ENCODE measurements around the gene RERE.

Gene RERE

GRCh38 chr1:8339203-8339600 lies 478.2 kb downstream of the RERE start:
- 91% methylated on average over 12 to 13 of the region's 13 CpGs for WGBS, 2 experiments (ENCODE audit: insufficient coverage in 2 of 2)
- Histone ChIP-seq H3K9me3 (ENCODE audit: control insufficient read depth, low read length) (peaks cover 5% of the 10 kb centered on the region), H3K4me3 (ENCODE audit: extremely low read depth, insufficient read depth, low read length, poor library complexity, severe bottlenecking) (no peak overlapping the region), H3K4me1 (ENCODE audit: control insufficient read depth, insufficient read depth, low read length, poor library complexity, severe bottlenecking) (peaks cover 15% of the 10 kb centered on the region), H3K36me3 (ENCODE audit: control insufficient read depth, insufficient read depth, low read length) (no peaks in the 10 kb centered on the region), H3K27ac (ENCODE audit: low read depth, low read length, severe bottlenecking) (no peak overlapping the region)

DNA sequence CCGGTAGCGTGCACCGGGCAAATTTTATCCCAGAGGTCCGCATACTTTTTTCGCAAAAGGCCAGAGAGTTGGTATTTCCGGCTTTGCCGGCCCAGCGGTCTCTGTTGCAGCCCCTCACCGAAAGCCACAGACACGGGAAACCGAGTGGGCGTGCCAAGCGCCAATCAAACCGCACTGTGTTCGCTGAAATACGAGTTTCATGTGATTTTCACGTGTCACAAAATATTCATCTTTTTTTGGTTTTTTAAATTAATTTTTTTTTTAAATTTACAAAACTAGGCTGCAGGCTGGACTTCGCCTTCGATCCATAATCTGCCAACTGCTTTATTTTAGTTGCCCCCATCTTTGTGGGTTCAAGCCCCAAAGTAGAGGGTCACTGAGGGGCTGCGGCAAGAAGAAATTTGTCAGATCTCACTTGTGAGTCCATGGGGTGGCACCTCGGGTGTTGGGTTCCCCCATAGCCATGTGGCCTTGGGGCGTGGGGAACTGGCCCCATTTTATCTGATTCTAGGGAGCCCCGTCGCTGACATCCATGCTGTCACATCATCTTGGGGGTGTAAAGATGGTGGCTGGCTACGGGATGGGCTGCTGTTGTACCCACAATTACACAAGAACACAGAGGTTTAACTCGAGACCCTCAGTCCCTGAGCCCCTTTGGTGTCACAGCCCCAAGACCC lies 478.8 kb downstream of the RERE start:
- Histone ChIP-seq H3K4me3 (ENCODE audit: extremely low read depth, insufficient read depth, low read length, poor library complexity, severe bottlenecking) (no peak overlapping the region), H3K27ac (ENCODE audit: low read depth, low read length, severe bottlenecking) (no peak overlapping the region), H3K4me1 (ENCODE audit: control insufficient read depth, insufficient read depth, low read length, poor library complexity, severe bottlenecking) (peaks cover 11% of the 10 kb centered on the region), H3K36me3 (ENCODE audit: control insufficient read depth, insufficient read depth, low read length) (no peaks in the 10 kb centered on the region), H3K9me3 (ENCODE audit: control insufficient read depth, low read length) (peaks cover 5% of the 10 kb centered on the region)
- WGBS, 2 experiments (ENCODE audit: insufficient coverage in 2 of 2) = 96 to 97% methylated on average over 16 to 19 of the region's 26 CpGs

DNA sequence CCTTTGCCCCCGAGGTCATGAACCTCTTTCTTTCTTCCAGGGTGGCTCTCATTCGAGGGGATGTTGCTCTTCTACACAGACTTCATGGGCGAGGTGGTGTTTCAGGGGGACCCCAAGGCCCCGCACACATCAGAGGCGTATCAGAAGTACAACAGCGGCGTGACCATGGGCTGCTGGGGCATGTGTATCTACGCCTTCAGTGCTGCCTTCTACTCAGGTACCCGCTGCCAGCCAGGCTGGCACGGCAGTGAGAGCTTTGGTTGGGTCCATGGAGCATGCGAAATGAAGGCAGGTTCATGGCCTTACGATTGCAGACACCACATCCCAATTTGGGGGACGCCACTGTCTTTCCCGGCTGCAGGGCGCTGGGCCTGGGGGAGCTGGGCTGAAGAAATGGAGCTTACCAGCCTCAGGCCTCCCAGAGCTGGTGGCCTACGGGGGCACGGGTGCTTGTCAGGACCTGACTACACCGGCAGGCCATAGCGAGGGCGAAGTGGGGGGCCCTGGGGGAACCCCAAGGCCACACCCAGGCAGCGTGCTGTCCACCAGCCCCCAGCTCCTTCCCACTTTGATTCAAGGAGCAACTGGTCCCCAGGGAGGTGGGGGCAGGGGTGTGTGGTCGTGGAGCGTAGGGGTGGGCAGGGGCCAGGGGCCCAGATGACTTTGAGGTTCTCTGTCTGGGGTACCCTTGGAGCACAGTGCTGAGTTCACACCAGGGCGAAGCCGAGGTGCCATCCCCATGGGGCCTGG lies 479.5 kb downstream of the RERE start:
- Histone ChIP-seq H3K27ac (ENCODE audit: low read depth, low read length, severe bottlenecking) (no peak overlapping the region), H3K4me1 (ENCODE audit: control insufficient read depth, insufficient read depth, low read length, poor library complexity, severe bottlenecking) (peaks cover 5% of the 10 kb centered on the region), H3K9me3 (ENCODE audit: control insufficient read depth, low read length) (peaks cover 5% of the 10 kb centered on the region), H3K36me3 (ENCODE audit: control insufficient read depth, insufficient read depth, low read length) (no peaks in the 10 kb centered on the region), H3K4me3 (ENCODE audit: extremely low read depth, insufficient read depth, low read length, poor library complexity, severe bottlenecking) (no peak overlapping the region)
- 96 to 97% methylated on average over 22 to 24 of the region's 25 CpGs for WGBS, 2 experiments (ENCODE audit: insufficient coverage in 2 of 2)

DNA sequence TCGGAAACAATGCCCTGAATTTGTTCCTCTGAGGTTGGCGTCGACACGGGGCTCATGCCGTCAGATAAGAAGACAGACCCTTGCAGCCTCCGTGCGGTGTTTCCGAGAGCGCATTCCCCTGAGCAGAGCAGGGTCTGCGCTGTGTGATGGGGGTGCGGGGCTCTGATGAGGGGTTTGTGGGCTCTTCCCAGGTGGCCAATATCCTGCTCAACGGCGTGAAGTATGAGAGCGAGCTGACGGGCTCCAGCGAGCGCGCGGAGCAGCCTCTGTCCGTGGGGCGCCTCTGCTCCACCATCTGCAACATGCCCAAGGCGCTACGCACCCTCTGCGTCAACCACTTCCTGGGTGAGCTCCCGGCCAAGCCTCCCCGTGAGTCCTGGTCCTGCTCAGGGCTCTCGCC lies 482.2 kb downstream of the RERE start:
- H3K4me1 ChIP-seq (ENCODE audit: control insufficient read depth, insufficient read depth, low read length, poor library complexity, severe bottlenecking) = no peaks in the 10 kb centered on the region
- H3K4me3 ChIP-seq (ENCODE audit: extremely low read depth, insufficient read depth, low read length, poor library complexity, severe bottlenecking) = no peak overlapping the region
- no peak overlapping the region for H3K27ac ChIP-seq (ENCODE audit: low read depth, low read length, severe bottlenecking)
- H3K9me3 ChIP-seq (ENCODE audit: control insufficient read depth, low read length) = peaks cover 5% of the 10 kb centered on the region
- H3K36me3 ChIP-seq (ENCODE audit: control insufficient read depth, insufficient read depth, low read length) = no peaks in the 10 kb centered on the region
- 95 to 97% methylated on average over 24 to 26 of the region's 27 CpGs for WGBS, 2 experiments (ENCODE audit: insufficient coverage in 2 of 2)

DNA sequence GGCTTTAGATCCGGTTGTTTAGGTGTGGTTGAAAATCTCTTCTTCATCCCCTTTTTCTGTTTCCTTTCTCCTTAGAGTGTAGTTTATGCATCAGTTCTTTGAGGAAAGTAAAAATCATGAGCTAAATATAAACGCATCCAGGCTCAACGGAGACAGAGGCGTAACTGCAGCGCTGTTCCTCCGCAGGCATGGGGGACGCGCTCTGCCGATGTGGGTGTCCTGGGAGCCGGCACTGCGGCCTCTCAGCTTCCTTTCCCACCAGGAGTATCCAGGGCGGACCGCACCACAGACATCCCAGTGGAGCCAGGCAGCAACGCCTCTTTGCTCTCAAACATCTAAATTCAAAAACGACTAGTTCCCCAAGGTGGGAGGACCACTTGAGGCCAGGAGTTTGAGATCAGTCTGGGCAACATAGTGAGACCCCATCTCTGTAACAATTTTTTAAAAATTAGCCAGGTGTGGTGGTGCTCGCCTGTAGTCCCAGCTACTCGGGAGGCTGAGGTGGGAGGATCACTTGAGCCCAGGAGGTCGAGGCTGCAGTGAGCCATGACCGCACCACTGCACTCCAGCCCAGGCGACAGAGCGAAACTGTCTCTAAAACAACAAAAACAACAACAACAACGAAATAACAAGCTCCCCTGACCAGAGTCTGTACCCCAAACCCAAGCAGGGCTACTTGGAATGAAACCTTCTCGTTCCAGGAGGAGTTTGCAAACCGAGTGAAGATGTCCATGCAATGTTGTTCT lies 483.2 kb downstream of the RERE start:
- Histone ChIP-seq H3K36me3 (ENCODE audit: control insufficient read depth, insufficient read depth, low read length) (no peaks in the 10 kb centered on the region), H3K27ac (ENCODE audit: low read depth, low read length, severe bottlenecking) (no peak overlapping the region), H3K9me3 (ENCODE audit: control insufficient read depth, low read length) (peaks cover 5% of the 10 kb centered on the region), H3K4me3 (ENCODE audit: extremely low read depth, insufficient read depth, low read length, poor library complexity, severe bottlenecking) (no peak overlapping the region), H3K4me1 (ENCODE audit: control insufficient read depth, insufficient read depth, low read length, poor library complexity, severe bottlenecking) (no peaks in the 10 kb centered on the region)
- WGBS, 2 experiments (ENCODE audit: insufficient coverage in 2 of 2) = 90 to 96% methylated on average over 22 to 23 of the region's 24 CpGs

- no peaks in the 10 kb centered on the region for H3K4me1 ChIP-seq (ENCODE audit: control insufficient read depth, insufficient read depth, low read length, poor library complexity, severe bottlenecking)
- no peak overlapping the region for H3K4me3 ChIP-seq (ENCODE audit: extremely low read depth, insufficient read depth, low read length, poor library complexity, severe bottlenecking)
- peaks cover 5% of the 10 kb centered on the region for H3K9me3 ChIP-seq (ENCODE audit: control insufficient read depth, low read length)
- H3K36me3 ChIP-seq (ENCODE audit: control insufficient read depth, insufficient read depth, low read length) = no peaks in the 10 kb centered on the region
- 90 to 92% methylated on average over 13 to 16 of the region's 16 CpGs for WGBS, 2 experiments (ENCODE audit: insufficient coverage in 2 of 2)
- no peak overlapping the region for H3K27ac ChIP-seq (ENCODE audit: low read depth, low read length, severe bottlenecking)
Observed at GRCh38 chr1:8333246-8333987, 484.0 kb downstream of the RERE start.

DNA sequence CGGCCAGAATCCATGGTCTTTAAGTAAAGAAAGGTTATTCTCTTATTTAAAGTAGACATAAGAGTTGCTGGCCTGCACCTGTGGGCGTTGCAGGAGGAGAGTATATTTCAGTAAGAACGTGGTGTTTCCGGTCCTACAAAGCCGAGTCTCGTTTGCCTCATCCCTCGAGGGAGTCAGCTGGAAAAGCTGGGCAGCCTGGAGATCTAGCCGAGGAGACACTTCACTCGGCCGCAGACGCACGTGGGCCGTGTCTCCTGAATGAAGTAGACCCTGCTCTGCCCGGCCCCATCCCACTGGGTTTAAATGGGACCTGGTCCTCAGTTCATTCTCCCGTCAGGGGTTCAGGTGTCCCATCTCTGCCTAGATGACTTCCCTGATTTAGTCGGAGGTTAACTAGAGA lies 484.6 kb downstream of the RERE start:
- Histone ChIP-seq H3K4me3 (ENCODE audit: extremely low read depth, insufficient read depth, low read length, poor library complexity, severe bottlenecking) (no peak overlapping the region), H3K27ac (ENCODE audit: low read depth, low read length, severe bottlenecking) (no peak overlapping the region), H3K9me3 (ENCODE audit: control insufficient read depth, low read length) (peaks cover 5% of the 10 kb centered on the region), H3K36me3 (ENCODE audit: control insufficient read depth, insufficient read depth, low read length) (no peaks in the 10 kb centered on the region), H3K4me1 (ENCODE audit: control insufficient read depth, insufficient read depth, low read length, poor library complexity, severe bottlenecking) (no peaks in the 10 kb centered on the region)
- WGBS, 2 experiments (ENCODE audit: insufficient coverage in 2 of 2) = 94 to 95% methylated on average over 14 to 15 of the region's 16 CpGs

GRCh38 chr1:8330271-8331125 lies 486.9 kb downstream of the RERE start:
- Histone ChIP-seq H3K4me1 (ENCODE audit: control insufficient read depth, insufficient read depth, low read length, poor library complexity, severe bottlenecking) (no peaks in the 10 kb centered on the region), H3K27ac (ENCODE audit: low read depth, low read length, severe bottlenecking) (no peak overlapping the region), H3K9me3 (ENCODE audit: control insufficient read depth, low read length) (no peaks in the 10 kb centered on the region), H3K36me3 (ENCODE audit: control insufficient read depth, insufficient read depth, low read length) (no peaks in the 10 kb centered on the region), H3K4me3 (ENCODE audit: extremely low read depth, insufficient read depth, low read length, poor library complexity, severe bottlenecking) (no peak overlapping the region)
- whole genome bisulfite sequencing, 2 experiments (ENCODE audit: insufficient coverage in 2 of 2) = 94 to 95% methylated on average over 42 to 46 of the region's 47 CpGs

GRCh38 chr1:8329858-8330257 lies 487.6 kb downstream of the RERE start:
- H3K27ac ChIP-seq (ENCODE audit: low read depth, low read length, severe bottlenecking) = no peak overlapping the region
- H3K9me3 ChIP-seq (ENCODE audit: control insufficient read depth, low read length) = no peaks in the 10 kb centered on the region
- H3K4me3 ChIP-seq (ENCODE audit: extremely low read depth, insufficient read depth, low read length, poor library complexity, severe bottlenecking) = no peak overlapping the region
- H3K36me3 ChIP-seq (ENCODE audit: control insufficient read depth, insufficient read depth, low read length) = no peaks in the 10 kb centered on the region
- WGBS, 2 experiments (ENCODE audit: insufficient coverage in 2 of 2) = 89 to 95% methylated on average over 13 to 14 of the region's 14 CpGs
- H3K4me1 ChIP-seq (ENCODE audit: control insufficient read depth, insufficient read depth, low read length, poor library complexity, severe bottlenecking) = no peaks in the 10 kb centered on the region

GRCh38 chr1:8329439-8329838 lies 488.0 kb downstream of the RERE start:
- Histone ChIP-seq H3K4me3 (ENCODE audit: extremely low read depth, insufficient read depth, low read length, poor library complexity, severe bottlenecking) (no peak overlapping the region), H3K27ac (ENCODE audit: low read depth, low read length, severe bottlenecking) (no peak overlapping the region), H3K9me3 (ENCODE audit: control insufficient read depth, low read length) (no peaks in the 10 kb centered on the region), H3K36me3 (ENCODE audit: control insufficient read depth, insufficient read depth, low read length) (no peaks in the 10 kb centered on the region), H3K4me1 (ENCODE audit: control insufficient read depth, insufficient read depth, low read length, poor library complexity, severe bottlenecking) (no peaks in the 10 kb centered on the region)
- 84 to 92% methylated on average over 10 to 11 of the region's 12 CpGs for WGBS, 2 experiments (ENCODE audit: insufficient coverage in 2 of 2)
